IPS-18a (cell line): Measurements from ENCODE around the gene INPP5D.
"Not testable (repeated sequence)": the region's sequence is repeated elsewhere in the genome, so short reads cannot be mapped to it uniquely, and the experiment has no call there.

Source experiments
- H3K27ac ChIP-seq: one replicate; pipeline ENCODE4 v1.5.1; 2013; ENCODE audit warnings: low read length
- H3K27me3 ChIP-seq: one replicate; pipeline ENCODE4 v1.6.1; 2013; ENCODE audit warnings: mild to moderate bottlenecking, low read length; ENCODE audit not compliant: control insufficient read depth, insufficient read depth
- H3K36me3 ChIP-seq: one replicate; pipeline ENCODE4 v1.6.1; 2013; ENCODE audit warnings: low read depth, low read length; ENCODE audit not compliant: control insufficient read depth
- H3K4me1 ChIP-seq: one replicate; pipeline ENCODE4 v1.6.1; 2013; ENCODE audit warnings: low read depth, low read length; ENCODE audit not compliant: control insufficient read depth
- H3K4me3 ChIP-seq: one replicate; pipeline ENCODE4 v1.5.1; 2013; ENCODE audit warnings: low read length
- H3K9ac ChIP-seq: one replicate; pipeline ENCODE4 v1.6.1; 2013; ENCODE audit warnings: mild to moderate bottlenecking, low read length, moderate library complexity
- H3K9me3 ChIP-seq: one replicate; pipeline ENCODE4 v1.6.1; 2013; ENCODE audit warnings: low read depth, low read length; ENCODE audit not compliant: control insufficient read depth

Gene INPP5D

DNA sequence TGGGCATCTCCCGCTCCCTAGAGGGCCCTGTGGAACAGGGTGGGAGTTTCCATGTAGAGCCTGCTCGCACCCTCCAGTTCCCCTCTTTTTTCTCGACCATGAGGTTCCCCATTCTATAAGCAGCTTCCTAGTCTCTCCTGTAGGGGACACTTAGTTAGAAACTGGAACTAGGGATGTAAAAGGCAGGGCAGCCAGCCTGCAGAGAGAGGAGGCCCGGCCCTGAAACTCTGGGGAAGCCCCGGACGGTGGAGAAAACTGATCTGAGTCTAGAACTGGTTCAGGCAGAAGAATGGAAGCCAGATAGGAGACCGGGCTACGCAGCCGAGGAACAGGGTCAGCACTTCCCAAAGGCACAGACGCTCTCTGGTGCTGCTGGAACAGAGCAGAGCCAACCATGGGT is 139.7 kb downstream of the INPP5D start:
- H3K36me3 ChIP-seq = no peaks in the 10 kb centered on the region
- peaks cover 11% of the 10 kb centered on the region for H3K27me3 ChIP-seq
- no peak overlapping the region for H3K4me3 ChIP-seq
- peaks cover 4% of the 10 kb centered on the region for H3K4me1 ChIP-seq
- no peak overlapping the region for H3K27ac ChIP-seq
- no peaks in the 10 kb centered on the region for H3K9me3 ChIP-seq
- H3K9ac ChIP-seq = no peak overlapping the region

DNA sequence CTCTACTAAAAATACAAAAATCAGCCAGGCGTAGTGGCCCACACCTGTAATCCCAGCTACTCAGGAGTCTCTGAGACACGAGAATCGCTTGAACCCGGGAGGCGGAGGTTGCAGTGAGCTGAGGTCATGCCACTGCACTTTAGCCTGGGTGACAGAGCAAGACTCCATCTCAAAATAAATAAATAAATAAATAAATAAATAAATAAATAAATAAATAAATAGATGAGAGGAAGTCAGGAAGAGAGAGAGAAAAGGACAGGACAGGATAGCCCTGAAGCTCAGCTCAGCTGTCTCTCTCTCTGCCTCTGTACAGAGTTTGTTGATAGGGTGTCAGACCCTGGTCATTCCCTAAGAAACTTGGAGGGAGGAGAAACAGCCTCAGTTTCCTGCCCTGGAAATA is 140.6 kb downstream of the INPP5D start:
- H3K27ac ChIP-seq, H3K4me3 ChIP-seq, H3K4me1 ChIP-seq, H3K9ac ChIP-seq, H3K9me3 ChIP-seq, H3K36me3 ChIP-seq: not testable (repeated sequence)
- peaks cover 11% of the 10 kb centered on the region for H3K27me3 ChIP-seq

DNA sequence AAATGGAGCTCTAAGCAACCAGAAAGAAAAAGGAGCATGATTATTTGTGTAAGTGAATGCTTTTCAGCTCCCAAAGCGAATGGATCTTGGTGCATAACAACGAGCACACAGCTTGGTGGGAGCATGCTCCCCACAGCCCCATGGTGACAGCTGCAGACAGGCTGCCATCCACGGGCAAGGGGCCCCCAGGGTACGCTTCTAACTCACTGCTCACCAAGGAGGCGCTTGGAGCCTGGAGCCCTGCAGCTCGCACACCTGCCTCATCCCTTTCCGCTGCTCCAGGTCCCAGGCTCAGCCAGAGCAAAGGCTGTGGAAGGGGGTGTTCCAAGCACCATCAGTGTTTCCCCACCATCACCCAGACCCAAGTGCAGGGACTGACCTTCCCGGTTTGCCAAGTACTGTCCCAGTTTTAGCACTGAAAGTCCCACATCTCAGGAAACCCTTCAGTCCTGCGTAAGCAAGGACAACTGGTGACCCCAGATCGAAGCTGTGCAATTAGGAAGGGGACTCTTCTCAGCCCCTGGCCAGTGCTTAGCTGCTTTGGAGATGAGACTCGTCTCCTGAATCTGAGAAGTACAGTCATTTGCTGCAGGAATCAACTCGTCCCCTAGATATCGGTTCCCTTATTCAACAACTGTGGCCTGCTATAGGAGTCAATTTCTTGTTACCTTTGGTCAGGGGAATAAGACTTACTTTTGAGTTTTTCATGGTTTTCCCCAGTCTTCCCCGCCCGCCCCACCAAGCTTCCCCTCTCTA is 141.3 kb downstream of the INPP5D start:
- no peak overlapping the region for H3K4me3 ChIP-seq
- H3K4me1 ChIP-seq = peaks cover 4% of the 10 kb centered on the region
- H3K9me3 ChIP-seq = no peaks in the 10 kb centered on the region
- peaks cover 11% of the 10 kb centered on the region for H3K27me3 ChIP-seq
- no peaks in the 10 kb centered on the region for H3K36me3 ChIP-seq
- no peak overlapping the region for H3K9ac ChIP-seq
- no peak overlapping the region for H3K27ac ChIP-seq

- Histone ChIP-seq H3K9me3 (no peaks in the 10 kb centered on the region), H3K27ac (no peak overlapping the region), H3K4me1 (peaks cover 4% of the 10 kb centered on the region), H3K36me3 (no peaks in the 10 kb centered on the region), H3K27me3 (peaks cover 11% of the 10 kb centered on the region), H3K4me3 (no peak overlapping the region), H3K9ac (no peak overlapping the region)
Measured at GRCh38 chr2:233202531-233202944, 142.4 kb downstream of the INPP5D start.

- H3K27ac ChIP-seq = no peak overlapping the region
- H3K4me1 ChIP-seq = peaks cover 4% of the 10 kb centered on the region
- no peak overlapping the region for H3K9ac ChIP-seq
Measured at GRCh38 chr2:233203060-233203459, 142.9 kb downstream of the INPP5D start.

GRCh38 chr2:233204286-233204936 is 144.3 kb downstream of the INPP5D start:
- Histone ChIP-seq H3K27me3 (peaks cover 11% of the 10 kb centered on the region), H3K27ac (no peak overlapping the region), H3K4me1 (peaks cover 13% of the 10 kb centered on the region), H3K9me3 (no peaks in the 10 kb centered on the region), H3K36me3 (no peaks in the 10 kb centered on the region), H3K9ac (no peak overlapping the region), H3K4me3 (no peak overlapping the region)

More at GRCh38 chr2:233203060-233203459, 142.9 kb downstream of the INPP5D start:
- Histone ChIP-seq H3K27me3 (peaks cover 11% of the 10 kb centered on the region), H3K4me3 (no peak overlapping the region), H3K36me3 (no peaks in the 10 kb centered on the region), H3K9me3 (no peaks in the 10 kb centered on the region)

GRCh38 chr2:233208382-233209116 is 148.4 kb downstream of the INPP5D start:
- no peaks in the 10 kb centered on the region for H3K27me3 ChIP-seq
- no peak overlapping the region for H3K4me3 ChIP-seq
- no peaks in the 10 kb centered on the region for H3K9me3 ChIP-seq
- H3K4me1 ChIP-seq = peaks cover 19% of the 10 kb centered on the region
- no peak overlapping the region for H3K9ac ChIP-seq
- H3K27ac ChIP-seq = no peak overlapping the region
- no peaks in the 10 kb centered on the region for H3K36me3 ChIP-seq

DNA sequence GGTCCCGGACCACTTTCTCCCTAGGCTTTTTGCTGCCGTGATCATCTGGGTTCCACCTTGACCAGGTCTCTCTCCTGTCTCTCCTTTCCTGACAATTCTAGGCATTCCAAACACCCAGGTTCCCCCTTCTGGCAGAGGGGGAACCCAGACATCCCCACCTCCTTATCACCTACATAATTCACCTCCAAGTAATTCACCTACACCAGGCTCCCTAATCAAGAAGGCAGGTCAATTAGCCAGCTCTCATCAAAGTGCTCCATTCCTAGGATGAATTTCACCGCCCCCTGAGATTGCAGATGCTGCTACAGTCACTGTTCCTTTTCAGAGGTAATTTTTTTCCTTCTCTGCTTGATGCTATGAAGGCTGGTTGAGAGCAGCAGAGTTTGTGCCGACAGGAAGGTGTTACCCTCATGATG is 149.0 kb downstream of the INPP5D start:
- Histone ChIP-seq H3K27ac (no peak overlapping the region), H3K4me3 (no peak overlapping the region), H3K9me3 (no peaks in the 10 kb centered on the region), H3K9ac (no peak overlapping the region), H3K36me3 (no peaks in the 10 kb centered on the region), H3K4me1 (peaks cover 19% of the 10 kb centered on the region), H3K27me3 (no peaks in the 10 kb centered on the region)

GRCh38 chr2:233209533-233210171 is 149.5 kb downstream of the INPP5D start:
- Histone ChIP-seq H3K4me3 (no peak overlapping the region), H3K4me1 (peaks cover 19% of the 10 kb centered on the region), H3K27ac (no peak overlapping the region), H3K9ac (no peak overlapping the region), H3K9me3 (no peaks in the 10 kb centered on the region), H3K27me3 (no peaks in the 10 kb centered on the region), H3K36me3 (no peaks in the 10 kb centered on the region)

DNA sequence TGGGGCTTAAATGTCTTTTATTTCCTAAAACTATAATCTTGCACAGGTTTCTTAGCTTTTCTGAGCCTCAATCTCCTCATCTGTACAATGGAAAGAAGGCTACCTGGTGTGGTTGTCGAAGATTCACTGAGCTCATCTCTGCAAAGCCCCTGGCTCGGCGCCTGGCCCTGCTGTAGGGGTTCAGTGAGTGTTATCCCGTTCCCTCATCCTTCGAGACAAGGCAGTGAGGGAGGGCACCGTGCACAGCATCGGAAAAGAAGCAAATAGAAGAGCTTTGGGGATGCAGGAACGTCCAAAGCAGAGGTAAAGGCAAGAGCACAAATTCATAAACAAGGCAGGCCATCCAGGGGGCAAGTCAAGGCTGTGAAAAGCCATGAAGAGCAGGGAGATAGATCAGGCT is 150.1 kb downstream of the INPP5D start:
- Histone ChIP-seq H3K27ac (no peak overlapping the region), H3K36me3 (no peaks in the 10 kb centered on the region), H3K4me1 (peaks cover 19% of the 10 kb centered on the region)

DNA sequence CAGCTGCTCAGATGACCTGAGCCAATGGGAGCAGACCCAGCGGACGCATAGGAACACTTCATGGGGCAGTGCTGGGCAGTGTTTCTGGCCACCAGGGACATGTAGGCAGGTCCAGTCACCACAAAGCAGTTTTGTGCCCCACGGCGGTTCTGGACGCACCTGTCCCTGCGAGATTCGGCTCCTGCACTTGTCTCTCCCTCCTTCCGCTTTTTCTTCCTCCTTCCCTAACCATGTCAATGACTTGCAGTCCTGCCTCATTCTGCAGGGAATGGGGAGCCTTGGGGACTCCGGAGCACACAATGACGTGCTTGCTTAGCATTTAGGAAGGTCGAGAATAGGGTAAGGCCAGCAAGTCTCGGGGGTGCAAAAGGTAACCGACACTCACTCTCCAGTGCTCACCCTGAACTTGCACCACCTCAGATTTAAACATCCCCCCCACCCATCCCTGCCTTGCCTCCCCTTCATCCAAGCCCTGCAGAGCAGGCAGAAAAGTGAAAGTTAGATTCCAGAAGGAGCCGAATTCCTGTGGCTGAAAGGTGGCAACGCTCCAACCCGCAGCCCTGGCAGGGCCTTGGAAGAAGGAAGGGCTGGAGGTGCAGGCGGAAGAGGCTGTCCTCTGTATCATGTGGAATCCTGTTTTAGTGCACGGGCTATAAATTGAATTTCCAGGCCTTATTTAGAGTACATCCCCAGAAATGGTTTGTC is 150.9 kb downstream of the INPP5D start:
- H3K9me3 ChIP-seq = no peaks in the 10 kb centered on the region
- H3K4me3 ChIP-seq = no peak overlapping the region
- no peaks in the 10 kb centered on the region for H3K27me3 ChIP-seq
- H3K9ac ChIP-seq = no peak overlapping the region
- no peaks in the 10 kb centered on the region for H3K36me3 ChIP-seq
- H3K27ac ChIP-seq = no peak overlapping the region
- peaks cover 19% of the 10 kb centered on the region for H3K4me1 ChIP-seq

More for the DNA sequence above, 150.1 kb downstream of the INPP5D start:
- no peaks in the 10 kb centered on the region for H3K27me3 ChIP-seq
- H3K9me3 ChIP-seq = no peaks in the 10 kb centered on the region
- H3K4me3 ChIP-seq = no peak overlapping the region
- no peak overlapping the region for H3K9ac ChIP-seq
